ENCODE data around the gene ABAT. TPM values are rescaled to one million over a fixed set of nuclear protein-coding genes. Genes with fewer than 3 reads are reported as not detected.
"Not testable (repeated sequence)": the region's sequence is repeated elsewhere in the genome, so short reads cannot be mapped to it uniquely, and the experiment has no call there.

ABAT gene
- total RNA-seq, 1 donor from 2014 or later = 10.7 TPM

- intact Hi-C loops (cut with micrococcal nuclease) = loop anchor here (10.0 kb wide), 1 partner anchor 457 kb away; no protein-coding TSS in a partner anchor
Measured at GRCh38 chr16:8678068-8678927, 3.9 kb downstream of the ABAT start.

- intact Hi-C loops (cut with micrococcal nuclease) = loop anchor here (10.0 kb wide), 1 partner anchor 456 kb away; no protein-coding TSS in a partner anchor
Measured at GRCh38 chr16:8679151-8679550, 4.7 kb downstream of the ABAT start.

DNA sequence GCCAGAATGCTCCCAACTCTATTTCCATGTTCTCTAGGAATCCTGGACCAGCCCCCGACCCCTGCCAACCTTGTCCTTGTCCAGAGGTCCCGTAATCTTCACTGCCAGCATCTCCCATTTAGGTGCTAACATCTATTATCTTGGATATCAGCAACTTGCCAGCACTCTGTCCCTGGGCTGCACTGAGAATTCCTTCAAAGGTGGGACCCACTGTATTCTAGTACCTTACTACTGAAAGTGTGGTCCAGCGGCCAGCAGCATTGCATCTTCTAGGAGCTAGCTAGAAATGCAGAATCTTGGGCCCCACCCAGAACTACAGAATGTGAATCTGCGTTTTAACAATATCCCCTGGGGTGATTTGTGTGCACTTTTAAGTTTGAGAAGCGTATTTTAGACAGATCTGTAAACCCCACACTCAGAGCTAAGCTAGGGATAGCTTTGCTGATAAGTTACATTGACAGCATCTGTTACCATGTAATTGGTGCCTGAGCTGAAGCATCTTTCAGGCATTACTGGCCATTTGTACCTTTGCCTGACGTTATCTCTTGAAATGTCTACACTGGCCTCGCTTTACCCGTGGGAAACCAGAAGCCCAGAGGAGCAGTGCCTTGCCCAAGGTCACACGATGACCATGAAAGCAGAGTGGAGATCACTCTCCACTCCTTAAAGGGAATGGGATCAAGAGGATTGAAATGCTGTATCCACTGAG is 8.3 kb downstream of the ABAT start:
- intact Hi-C loops (cut with micrococcal nuclease) = no loop called here

DNA sequence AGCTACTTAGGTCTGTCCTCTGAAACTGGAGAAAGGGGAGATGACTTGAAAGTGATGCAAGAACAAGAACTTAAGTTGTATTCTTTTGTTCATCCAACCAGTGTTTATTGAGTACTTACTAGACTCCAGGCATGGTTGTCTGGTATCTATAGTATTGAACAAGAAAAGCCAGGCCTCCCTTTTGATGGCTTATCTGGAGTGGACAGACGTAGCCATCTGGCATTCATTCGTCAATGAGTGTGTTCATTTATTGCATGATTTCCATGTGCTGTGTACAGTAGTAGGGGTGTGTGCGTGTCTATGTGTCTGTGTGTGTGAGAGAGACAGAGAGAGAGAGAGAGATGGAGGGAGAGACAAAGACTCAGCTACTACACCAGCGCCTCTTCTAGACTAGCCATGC is 9.2 kb downstream of the ABAT start:
- intact Hi-C loops (cut with micrococcal nuclease) = no loop called here

GRCh38 chr16:8685617-8686016 is 11.2 kb downstream of the ABAT start:
- intact Hi-C loops (cut with micrococcal nuclease) = no loop called here

DNA sequence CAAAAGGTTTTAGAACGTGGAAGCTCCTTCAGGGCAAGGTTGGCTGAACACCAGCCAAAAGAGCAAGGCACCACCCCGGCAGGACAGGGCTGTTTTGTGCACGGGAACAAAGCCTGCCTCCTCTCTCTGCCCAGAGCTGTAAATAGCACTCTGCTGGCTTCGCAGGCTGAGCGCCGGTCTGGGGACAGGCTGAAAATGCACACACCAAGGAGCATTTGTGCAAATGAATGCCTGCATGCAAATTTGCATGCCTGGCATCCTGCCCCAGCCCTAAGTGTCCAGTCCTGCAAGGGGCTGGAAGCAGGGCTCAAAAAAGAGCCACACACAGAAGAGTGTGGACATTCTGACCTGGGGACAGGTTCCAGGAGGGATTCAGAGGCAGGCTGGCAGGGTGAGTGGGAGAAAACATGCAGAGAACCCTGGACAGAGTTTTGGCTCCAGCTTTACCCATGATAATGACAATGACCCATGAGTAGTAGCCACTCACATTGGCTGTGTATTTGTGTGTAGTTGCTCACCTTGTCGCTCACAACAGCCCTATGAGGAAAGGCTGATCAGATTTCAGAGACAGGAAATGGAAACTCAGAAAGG is 11.7 kb downstream of the ABAT start:
- intact Hi-C loops (cut with micrococcal nuclease) = no loop called here

GRCh38 chr16:8686879-8687278 is 12.5 kb downstream of the ABAT start:
- intact Hi-C loops (cut with micrococcal nuclease) = no loop called here

DNA sequence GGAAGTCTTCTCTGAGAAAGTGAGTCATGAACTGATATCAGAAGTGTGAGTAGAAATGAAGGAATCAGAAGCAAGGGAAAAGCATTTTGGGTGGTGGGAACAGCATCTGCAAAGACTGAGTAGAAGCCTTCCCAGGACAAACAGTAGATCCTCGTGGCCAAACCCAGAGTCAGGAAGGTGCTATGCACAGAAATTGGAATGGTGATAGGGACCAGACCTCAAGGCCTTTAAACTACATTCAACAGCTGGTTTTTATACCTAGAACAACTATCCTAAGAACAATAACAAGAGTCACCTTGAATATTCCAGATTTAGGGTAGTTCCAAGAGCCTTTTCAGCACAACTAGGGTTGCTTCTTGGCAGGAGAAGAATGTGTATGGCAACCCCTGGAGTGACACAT is 15.3 kb downstream of the ABAT start:
- intact Hi-C loops (cut with micrococcal nuclease) = no loop called here

- intact Hi-C loops (cut with micrococcal nuclease) = no loop called here
Measured at GRCh38 chr16:8691728-8692127, 17.3 kb downstream of the ABAT start.

DNA sequence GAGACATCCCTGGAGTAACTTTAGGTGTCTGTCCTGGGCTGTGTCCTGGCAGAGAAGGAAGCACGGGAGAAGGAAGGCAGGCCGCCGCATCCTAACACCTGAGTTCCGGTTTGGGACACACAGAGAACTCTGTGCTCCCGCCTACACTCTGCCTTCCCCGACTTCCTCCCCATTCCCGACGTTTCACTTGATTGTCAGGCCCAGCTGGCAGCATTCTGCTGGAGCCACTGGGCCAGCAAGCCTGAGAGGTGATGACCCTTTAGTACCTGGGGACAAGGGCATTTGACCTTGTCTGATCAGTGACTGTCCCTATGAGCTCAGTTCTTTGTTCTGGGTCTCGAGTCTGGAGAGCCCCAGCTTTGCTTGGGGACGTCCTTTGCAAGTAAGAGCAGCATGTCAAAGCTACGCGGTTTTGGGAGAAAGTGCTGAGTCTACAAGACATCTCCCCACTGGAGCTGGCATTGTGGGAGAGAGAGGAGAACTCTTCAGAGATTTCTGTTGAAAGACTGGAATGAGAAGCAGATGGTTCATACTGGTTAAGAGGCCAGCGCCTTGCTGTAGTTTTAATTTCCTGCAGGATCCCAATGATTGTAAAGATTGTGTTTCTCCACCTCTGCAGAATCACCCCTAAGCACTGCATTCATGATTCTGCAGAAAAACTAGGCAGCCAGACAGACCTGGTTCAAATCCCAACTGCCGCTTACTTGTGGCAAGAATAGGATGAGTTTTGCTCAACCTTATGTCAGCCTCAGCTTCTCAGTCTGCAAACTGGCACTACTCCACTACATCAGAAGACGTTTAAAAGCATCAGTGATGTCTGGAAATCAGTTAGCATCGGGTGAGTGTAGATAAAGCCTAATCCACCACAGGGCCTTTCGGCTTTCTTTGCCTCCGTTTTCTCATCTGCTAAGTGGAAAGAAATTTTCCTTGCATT is 20.6 kb downstream of the ABAT start:
- intact Hi-C loops (cut with micrococcal nuclease) = no loop called here

DNA sequence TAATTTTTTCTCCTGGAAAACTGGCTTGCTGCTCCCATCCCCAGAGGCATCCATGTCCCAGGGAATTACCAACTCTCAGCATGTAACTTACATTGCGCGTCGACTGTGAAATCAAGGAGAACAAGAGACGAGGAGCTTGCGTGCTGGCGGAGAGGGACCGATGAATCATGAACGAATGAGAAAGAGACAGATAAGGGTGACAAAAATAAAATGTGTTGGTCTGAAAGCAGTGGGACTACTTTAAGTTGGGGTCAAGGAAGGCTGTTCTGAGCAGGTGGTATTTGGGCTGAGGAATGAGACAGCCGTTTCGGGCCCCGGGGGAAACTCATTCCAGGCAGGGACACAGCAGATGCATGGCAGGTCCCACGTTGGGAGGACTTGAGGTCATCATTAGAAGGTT is 22.5 kb downstream of the ABAT start:
- intact Hi-C loops (cut with micrococcal nuclease) = no loop called here

DNA sequence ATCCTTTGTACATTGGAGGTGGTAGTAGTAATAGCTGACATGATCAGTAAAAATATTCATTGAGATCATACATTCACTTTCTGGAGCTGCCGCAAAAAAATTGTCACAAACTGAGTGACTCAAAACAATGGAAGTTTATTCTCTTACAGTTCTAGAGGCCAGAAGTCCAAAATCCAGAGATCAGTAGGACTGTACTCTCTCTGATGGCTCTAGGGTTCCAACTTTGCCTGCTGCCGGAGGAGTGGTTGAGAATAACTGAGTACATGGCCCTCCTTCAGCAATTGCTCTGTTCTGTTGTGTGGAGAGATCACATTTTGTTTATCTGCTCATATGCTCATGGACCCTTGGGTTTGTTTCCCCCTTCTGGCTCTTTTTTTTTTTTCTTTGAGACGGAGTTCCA is 23.5 kb downstream of the ABAT start:
- intact Hi-C loops (cut with micrococcal nuclease) = no loop called here

- intact Hi-C loops (cut with micrococcal nuclease) = no loop called here
Measured at GRCh38 chr16:8703693-8704092, 29.3 kb downstream of the ABAT start.

- intact Hi-C loops (cut with micrococcal nuclease) = no loop called here
Measured at GRCh38 chr16:8704098-8704497, 29.7 kb downstream of the ABAT start.

DNA sequence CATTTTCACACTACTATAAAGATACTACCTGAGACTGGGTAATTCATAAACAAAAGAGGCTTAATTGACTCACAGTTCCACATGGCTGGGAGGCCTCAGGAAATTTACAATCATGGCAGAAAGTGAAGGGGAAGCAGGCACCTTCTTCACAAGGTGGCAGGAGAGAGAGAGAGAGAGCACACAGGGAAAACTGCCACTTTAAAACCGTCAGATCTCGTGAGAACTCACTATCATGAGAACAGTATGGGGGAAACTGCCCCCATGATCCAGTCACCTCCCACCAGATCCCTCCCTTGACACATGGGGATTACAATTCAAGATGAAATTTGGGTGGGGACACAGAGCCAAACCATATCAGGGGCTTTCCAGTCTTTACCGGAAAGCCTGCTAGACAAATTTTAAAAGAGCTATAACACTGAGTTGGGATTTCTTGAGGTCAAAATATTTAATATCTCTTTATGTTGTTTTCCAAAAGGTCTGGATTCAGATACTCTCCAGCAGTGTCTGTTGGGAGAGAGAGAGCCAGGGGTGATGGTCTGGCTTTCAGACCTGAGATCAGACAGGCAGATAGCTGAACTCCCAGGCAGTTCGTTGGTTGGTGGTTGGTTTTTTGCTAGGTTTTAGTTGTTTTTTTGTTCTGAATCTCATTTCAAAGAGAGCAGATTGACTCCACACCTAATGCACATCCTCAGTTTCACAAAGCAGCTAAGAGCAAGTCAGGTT is 30.8 kb downstream of the ABAT start:
- intact Hi-C loops (cut with micrococcal nuclease) = not testable (repeated sequence)

- intact Hi-C loops (cut with micrococcal nuclease) = no loop called here
Measured at GRCh38 chr16:8708536-8708935, 34.1 kb downstream of the ABAT start.

- intact Hi-C loops (cut with micrococcal nuclease) = no loop called here
Measured at GRCh38 chr16:8712589-8713361, 38.4 kb downstream of the ABAT start.

DNA sequence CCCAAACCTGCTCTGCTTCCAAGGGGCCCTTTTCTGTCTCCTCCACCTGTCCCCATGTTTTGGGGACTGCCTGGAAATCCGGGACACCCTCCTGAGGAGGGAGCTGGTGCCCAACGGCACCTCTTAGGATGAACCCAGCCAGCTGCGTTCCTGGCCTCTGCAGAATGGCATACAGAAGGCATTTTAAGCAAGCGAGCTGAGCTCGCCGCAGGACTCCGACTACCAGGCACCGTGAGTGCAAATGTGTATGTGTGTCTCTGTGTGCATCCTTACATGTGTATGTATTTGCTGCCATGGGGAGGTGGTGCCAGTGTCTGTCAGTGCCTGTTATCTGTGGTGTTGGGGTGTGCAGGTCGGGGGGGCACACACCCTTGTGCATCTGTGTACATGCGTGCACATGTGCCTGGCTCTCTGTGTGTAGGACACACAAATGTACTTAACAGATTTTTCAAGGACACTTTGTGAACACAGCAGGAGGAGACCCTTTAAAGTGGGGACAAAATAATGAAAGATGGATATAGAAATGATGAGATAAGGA is 39.3 kb downstream of the ABAT start:
- intact Hi-C loops (cut with micrococcal nuclease) = no loop called here

GRCh38 chr16:8714174-8714573 is 39.8 kb downstream of the ABAT start:
- intact Hi-C loops (cut with micrococcal nuclease) = no loop called here
